Sigmoid colon (tissue), 7 donors: ENCODE data around the gene MADD. TPM values are rescaled to one million over a fixed set of nuclear protein-coding genes. Genes with fewer than 3 reads are reported as not detected.

ENCODE experiments used
- DNase-seq: peaks from one replicate; pipeline ENCODE4 v3.0.0-alpha.2; 2019
- H3K27ac ChIP-seq, 4 donors: fragments of 200-600 bp; sonication (generic); one replicate each; pipeline ENCODE4 v1.5.1; 2016 to 2019; ENCODE audit warnings: mild to moderate bottlenecking in 1 of 4
- H3K27me3 ChIP-seq, 3 donors: fragments of 200-600 bp; sonication (generic); one replicate each; pipeline ENCODE4 v1.5.1; 2019; ENCODE audit warnings: mild to moderate bottlenecking in 1 of 3
- H3K36me3 ChIP-seq, 4 donors: fragments of 200-600 bp; sonication (generic); one replicate each; pipeline ENCODE4 v1.5.1; 2016 to 2019
- H3K4me1 ChIP-seq, 4 donors: fragments of 200-600 bp; sonication (generic); one replicate each; pipeline ENCODE4 v1.5.1; 2017 to 2019
- H3K4me3 ChIP-seq, 4 donors: fragments of 200-600 bp; sonication (generic); one replicate each; pipeline ENCODE4 v1.5.1; 2017 to 2019; ENCODE audit warnings: mild to moderate bottlenecking in 2 of 4, moderate library complexity in 1 of 4
- H3K9me3 ChIP-seq, 4 donors: fragments of 200-600 bp in 3 of 4; sonication (generic) in 3 of 4; one replicate each; pipeline versions ENCODE4 v1.5.1 to v1.6.1; 2013 to 2019
- EP300 ChIP-seq, 4 donors: sonication (generic); formaldehyde crosslinking; IDR thresholded peaks; one replicate each; pipeline ENCODE4 v1.6.1; 2017; ENCODE audit warnings: antibody characterized with exemption in 4 of 4
- POLR2A ChIP-seq, 2 donors: fragments of 450-650 bp; IDR thresholded peaks; one replicate each; pipeline ENCODE4 v1.6.1; 2016; ENCODE audit warnings: antibody characterized with exemption in 2 of 2, mild to moderate bottlenecking in 2 of 2, moderate library complexity in 2 of 2
- POLR2AphosphoS5 ChIP-seq, 4 donors: sonication (generic); formaldehyde crosslinking; IDR thresholded peaks; one replicate each; pipeline ENCODE4 v1.6.1; 2017; ENCODE audit warnings: antibody characterized with exemption in 4 of 4
- WGBS, 2 donors: extraction: QIAGEN DNeasy Blood & Tissue Kit; methylation state at CpG; one replicate each; pipeline ENCODE4 v1.1.7; 2013; 5-methylcytosine and 5-hydroxymethylcytosine counted together
- intact Hi-C: fragments of 100-400 bp; cut with DNase I; formaldehyde crosslinking; loops from one replicate; pipeline ENCODE4 v1.15.1; 2023
- polyA plus RNA-seq, 3 donors: library from polyadenylated mRNA; stranded (reverse); fragments of 200-250 nt; gene quantifications; one replicate each; pipeline ENCODE4 v1.2.3, GENCODE V29; 2013
- total RNA-seq, 4 donors: library from RNA; depleted of rRNA; stranded (reverse); fragments of >200 nt; gene quantifications; one replicate each; pipeline ENCODE4 v1.1.0, GENCODE V29; 2016
- TF ChIP-seq, protein P1 (sequence below), 4 experiments: fragments of 450-650 bp in 3 of 4; fragments of 200-600 bp in 1 of 4; IDR thresholded peaks; one replicate each; pipeline ENCODE4 v1.5.1; 2016 to 2019; ENCODE audit warnings: antibody characterized with exemption in 4 of 4, mild to moderate bottlenecking in 3 of 4, moderate library complexity in 2 of 4
- donor health status: healthy with polysubstance abuse.
- donor health status: Bipolar disorder and iron deficiency.
- donor health status: healthy.

Gene MADD
- total and polyA plus RNA-seq, 7 donors, result 18.6 to 55.7 (median 32.5) TPM

DNA sequence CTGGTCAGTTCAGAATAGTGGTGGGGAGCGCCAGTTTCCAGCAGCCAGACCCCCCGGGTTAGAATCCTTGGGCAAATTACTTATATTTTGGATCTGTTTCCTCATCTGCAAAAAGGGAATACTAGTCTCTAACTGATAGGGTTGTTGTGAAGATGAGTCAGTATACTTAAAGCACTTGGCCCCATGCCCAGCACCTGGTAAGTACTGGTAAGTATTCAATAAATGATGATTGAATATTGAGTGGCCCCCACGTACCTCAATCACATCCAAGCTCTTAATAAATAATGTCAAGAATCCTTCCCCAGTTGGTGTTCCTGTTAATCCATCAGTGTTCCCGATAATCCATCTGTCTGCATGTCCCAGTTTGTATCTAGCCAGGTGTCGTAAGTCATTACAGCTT, 33.5 kb upstream of the MADD start:
- no peak for DNase-seq
- 90 to 93% methylated on average over 5 of the region's 5 CpGs for WGBS, 2 donors
- peaks cover 18 to 55% (median 25%) of the 10 kb centered on the region in 4 donors for H3K36me3 ChIP-seq
- H3K4me1 ChIP-seq, result peaks cover 0 to 17% (median 12%) of the 10 kb centered on the region in 4 donors
- no peak for TF ChIP-seq POLR2A (IDR thresholded peaks at IDR 0.05)
- no peak for TF ChIP-seq EP300 (IDR thresholded peaks at IDR 0.05)
- no peaks in the 10 kb centered on the region for H3K9me3 ChIP-seq
- H3K27ac ChIP-seq, result no peak overlapping the region
- H3K4me3 ChIP-seq, result no peak overlapping the region
- intact Hi-C loops, result no loop called here
- H3K27me3 ChIP-seq, result no peaks in the 10 kb centered on the region

DNA sequence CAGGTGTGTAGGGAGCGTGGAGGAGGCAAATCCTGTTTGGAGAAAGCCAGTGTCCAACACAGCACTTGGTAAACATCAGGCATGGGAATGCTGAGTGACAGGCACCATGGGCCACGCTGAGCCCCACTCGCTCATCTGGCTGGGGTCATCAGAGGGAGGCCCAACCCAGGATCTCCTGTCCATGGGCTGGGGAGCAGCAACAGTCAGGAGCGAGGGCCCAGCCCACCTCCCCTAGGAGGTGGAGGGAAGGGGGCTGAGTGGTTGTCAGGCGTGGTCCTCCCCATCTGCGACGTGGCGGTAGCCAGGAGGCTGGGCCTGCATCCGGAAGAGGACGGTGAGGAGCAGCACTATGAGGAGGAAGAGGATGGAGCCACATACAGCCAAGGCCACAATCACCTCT, 30.1 kb upstream of the MADD start:
- Histone ChIP-seq H3K9me3 (no peaks in the 10 kb centered on the region), H3K27me3 (no peaks in the 10 kb centered on the region), H3K27ac (no peak overlapping the region), H3K4me1 (peaks cover 0 to 5% (median 2%) of the 10 kb centered on the region in 4 donors), H3K36me3 (peaks cover 40 to 80% (median 53%) of the 10 kb centered on the region in 4 donors), H3K4me3 (no peak overlapping the region)
- 93 to 97% methylated on average over 10 of the region's 10 CpGs for WGBS, 2 donors
- TF ChIP-seq EP300 (IDR thresholded peaks at IDR 0.05) (no peak), POLR2A (IDR thresholded peaks at IDR 0.05) (no peak), POLR2AphosphoS5 (IDR thresholded peaks at IDR 0.05) (no peak)
- TF ChIP-seq, protein P1, sequence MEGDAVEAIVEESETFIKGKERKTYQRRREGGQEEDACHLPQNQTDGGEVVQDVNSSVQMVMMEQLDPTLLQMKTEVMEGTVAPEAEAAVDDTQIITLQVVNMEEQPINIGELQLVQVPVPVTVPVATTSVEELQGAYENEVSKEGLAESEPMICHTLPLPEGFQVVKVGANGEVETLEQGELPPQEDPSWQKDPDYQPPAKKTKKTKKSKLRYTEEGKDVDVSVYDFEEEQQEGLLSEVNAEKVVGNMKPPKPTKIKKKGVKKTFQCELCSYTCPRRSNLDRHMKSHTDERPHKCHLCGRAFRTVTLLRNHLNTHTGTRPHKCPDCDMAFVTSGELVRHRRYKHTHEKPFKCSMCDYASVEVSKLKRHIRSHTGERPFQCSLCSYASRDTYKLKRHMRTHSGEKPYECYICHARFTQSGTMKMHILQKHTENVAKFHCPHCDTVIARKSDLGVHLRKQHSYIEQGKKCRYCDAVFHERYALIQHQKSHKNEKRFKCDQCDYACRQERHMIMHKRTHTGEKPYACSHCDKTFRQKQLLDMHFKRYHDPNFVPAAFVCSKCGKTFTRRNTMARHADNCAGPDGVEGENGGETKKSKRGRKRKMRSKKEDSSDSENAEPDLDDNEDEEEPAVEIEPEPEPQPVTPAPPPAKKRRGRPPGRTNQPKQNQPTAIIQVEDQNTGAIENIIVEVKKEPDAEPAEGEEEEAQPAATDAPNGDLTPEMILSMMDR (IDR thresholded peaks at IDR 0.05), result no peak
- intact Hi-C loops, result no loop called here
- no peak for DNase-seq

DNA sequence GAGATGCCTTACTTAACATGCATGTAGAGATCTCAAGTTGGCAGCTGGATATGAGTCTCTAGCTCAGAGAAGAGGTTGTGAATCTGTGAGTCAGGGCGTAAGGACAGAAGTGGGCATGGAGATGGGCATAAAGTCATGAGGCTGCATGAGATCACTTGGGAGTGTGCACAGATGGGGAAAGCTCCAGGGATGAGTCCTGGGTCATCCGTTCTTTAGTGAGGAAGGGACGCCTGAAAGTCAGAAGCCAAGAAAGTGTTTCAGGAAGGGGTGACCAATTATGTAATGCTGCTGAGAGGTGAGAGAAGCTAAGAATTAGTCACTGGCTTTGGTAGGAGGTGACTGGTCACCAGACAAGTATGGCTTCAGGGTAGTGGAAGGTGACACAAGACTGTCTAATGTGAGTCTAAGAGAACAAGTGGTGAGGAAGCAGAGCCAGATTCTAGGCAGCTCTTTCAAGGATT, 28.1 kb upstream of the MADD start:
- Histone ChIP-seq H3K4me1 (peaks cover 0 to 3% (median 2%) of the 10 kb centered on the region in 4 donors), H3K36me3 (peaks cover 44 to 85% (median 62%) of the 10 kb centered on the region in 4 donors), H3K4me3 (no peak overlapping the region), H3K27me3 (no peaks in the 10 kb centered on the region), H3K9me3 (no peaks in the 10 kb centered on the region), H3K27ac (no peak overlapping the region)
- intact Hi-C loops, result no loop called here
- 94 to 95% methylated on average over 3 of the region's 3 CpGs for WGBS, 2 donors
- TF ChIP-seq EP300 (IDR thresholded peaks at IDR 0.05), result no peak
- TF ChIP-seq, protein P1 (IDR thresholded peaks at IDR 0.05), result no peak
- TF ChIP-seq POLR2AphosphoS5 (IDR thresholded peaks at IDR 0.05), result no peak
- TF ChIP-seq POLR2A (IDR thresholded peaks at IDR 0.05), result no peak
- no peak for DNase-seq

DNA sequence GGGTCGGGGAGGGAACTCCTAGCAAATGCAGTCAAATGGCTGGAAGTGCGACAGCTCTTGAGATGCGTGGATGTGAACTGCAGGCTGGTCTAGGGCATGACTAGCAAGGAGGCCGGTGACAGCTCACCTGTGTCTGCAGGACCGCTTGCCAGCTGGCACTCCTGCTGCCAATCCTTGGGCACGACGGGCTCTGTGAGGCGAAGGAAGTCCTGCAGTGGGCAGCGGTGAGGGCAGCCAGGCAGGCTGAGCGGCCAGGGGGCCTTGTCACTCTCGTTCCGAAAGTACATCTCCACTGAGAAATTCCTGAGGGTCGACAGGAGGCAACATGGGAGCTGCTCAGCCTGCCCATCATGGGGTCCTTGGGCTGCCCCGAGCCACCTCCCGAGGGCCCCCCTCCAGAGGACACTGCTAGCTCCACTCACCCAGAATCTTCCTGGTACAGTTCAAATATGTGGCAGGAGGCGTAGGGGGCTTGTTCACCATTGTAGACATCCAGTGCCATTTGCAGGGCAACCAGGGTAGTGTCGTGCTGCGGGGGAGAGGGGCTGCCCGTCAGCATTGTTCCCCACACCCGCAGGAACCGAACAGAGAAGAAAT, 27.2 kb upstream of the MADD start:
- intact Hi-C loops, result no loop called here
- no peak overlapping the region for H3K4me3 ChIP-seq
- peaks cover 0 to 12% (median 10%) of the 10 kb centered on the region in 4 donors for H3K4me1 ChIP-seq
- no peak for TF ChIP-seq POLR2AphosphoS5 (IDR thresholded peaks at IDR 0.05)
- TF ChIP-seq EP300 (IDR thresholded peaks at IDR 0.05), result no peak
- TF ChIP-seq, protein P1 (IDR thresholded peaks at IDR 0.05), result no peak
- TF ChIP-seq POLR2A (IDR thresholded peaks at IDR 0.05), result no peak
- H3K36me3 ChIP-seq, result peaks cover 44 to 83% (median 62%) of the 10 kb centered on the region in 4 donors
- WGBS, 2 donors, result 93 to 95% methylated on average over 21 of the region's 21 CpGs
- H3K9me3 ChIP-seq, result no peaks in the 10 kb centered on the region
- H3K27me3 ChIP-seq, result no peaks in the 10 kb centered on the region
- no peak overlapping the region for H3K27ac ChIP-seq
- no peak for DNase-seq

DNA sequence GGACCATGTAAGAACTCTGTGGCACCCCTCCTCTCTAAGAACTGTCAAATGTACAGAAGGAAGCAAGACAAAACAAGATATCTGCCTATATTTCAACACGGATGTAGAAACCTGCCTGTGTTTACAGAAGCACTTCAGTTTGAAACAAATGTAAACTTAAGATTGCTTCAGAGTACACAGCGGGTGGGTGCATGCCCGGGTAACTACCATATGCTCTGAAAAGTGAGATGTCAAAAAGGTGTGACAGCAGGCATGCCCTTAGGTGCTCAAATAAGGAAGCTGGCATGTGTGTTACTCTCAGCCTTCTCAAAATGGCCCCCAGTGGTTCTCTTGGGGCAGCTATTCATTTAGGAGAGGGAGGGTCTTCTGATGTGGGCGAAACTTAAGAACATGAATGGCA, 26.5 kb upstream of the MADD start:
- Histone ChIP-seq H3K27me3 (no peaks in the 10 kb centered on the region), H3K27ac (no peak overlapping the region), H3K9me3 (no peaks in the 10 kb centered on the region), H3K4me1 (peaks cover 0 to 16% (median 15%) of the 10 kb centered on the region in 4 donors), H3K4me3 (no peak overlapping the region), H3K36me3 (peaks cover 44 to 75% (median 61%) of the 10 kb centered on the region in 4 donors)
- WGBS, 2 donors, result 46 to 67% methylated on average over 4 of the region's 4 CpGs
- TF ChIP-seq EP300 (IDR thresholded peaks at IDR 0.05) (no peak), POLR2A (IDR thresholded peaks at IDR 0.05) (no peak), POLR2AphosphoS5 (IDR thresholded peaks at IDR 0.05) (no peak)
- TF ChIP-seq, protein P1 (IDR thresholded peaks at IDR 0.05), result no peak
- no peak for DNase-seq
- intact Hi-C loops, result no loop called here
